SU-DHL-6 (cell line): ENCODE results near the gene CFAP141.

Experiments used
- CTCF ChIP-seq: fragments of 200-600 bp; sonication (generic); IDR thresholded peaks from one replicate; pipeline ENCODE4 v1.5.1; 2017; ENCODE audit warnings: antibody characterized with exemption, mild to moderate bottlenecking, low read length, moderate library complexity; ENCODE audit not compliant: insufficient read depth, poor library complexity, severe bottlenecking
- EZH2phosphoT487 ChIP-seq: fragments of 200-600 bp; sonication (generic), shearing (Covaris generic); conservative IDR thresholded peaks from 2 replicates; pipeline ENCODE4 v1.6.1; 2018; ENCODE audit warnings: mild to moderate bottlenecking, antibody characterized with exemption, low read length, moderate library complexity, mixed read lengths

- TF ChIP-seq CTCF, result no peak
- TF ChIP-seq EZH2phosphoT487, result no peak
Observed at GRCh38 chr1:154213274-154213673, 7.1 kb upstream of the CFAP141 start.
